MM.1S (cell line): Measurements from ENCODE around the gene SEC22A.

Source experiments
- DNase-seq: peaks from one replicate; pipeline ENCODE4 v3.0.0-alpha.2; 2015
- H2AFZ ChIP-seq: fragments of 300-600 bp; sonication (generic); 2 replicates; pipeline ENCODE4 v1.6.0; 2016; ENCODE audit warnings: antibody characterized with exemption, low read length
- H3F3A ChIP-seq: fragments of 300-600 bp; sonication (generic); 2 replicates; pipeline ENCODE4 v1.6.1; 2016; ENCODE audit warnings: mild to moderate bottlenecking, antibody characterized with exemption, low read length, moderate library complexity, mixed read lengths; ENCODE audit not compliant: insufficient read depth
- H3K27ac ChIP-seq: fragments of 300-600 bp; sonication (generic); 2 replicates; pipeline ENCODE4 v1.5.1; 2016; ENCODE audit warnings: mild to moderate bottlenecking, low read length
- H3K27me3 ChIP-seq: fragments of 300-600 bp; sonication (generic); replicated peaks from 2 replicates; pipeline ENCODE4 v1.6.0; 2016; ENCODE audit warnings: low read length; ENCODE audit not compliant: insufficient read depth
- H3K36me3 ChIP-seq: fragments of 300-600 bp; sonication (generic); replicated peaks from 2 replicates; pipeline ENCODE4 v1.6.1; 2016; ENCODE audit warnings: mild to moderate bottlenecking, low read length, mixed read lengths; ENCODE audit not compliant: insufficient read depth
- H3K4me1 ChIP-seq: fragments of 300-600 bp; sonication (generic); 2 replicates; pipeline ENCODE4 v1.6.1; 2016; ENCODE audit warnings: low read length, mixed read lengths
- H3K4me2 ChIP-seq: fragments of 300-600 bp; sonication (generic); 2 replicates; pipeline ENCODE4 v1.6.0; 2016; ENCODE audit warnings: low read depth, low read length
- H3K4me3 ChIP-seq: fragments of 300-600 bp; sonication (generic); 2 replicates; pipeline ENCODE4 v1.5.1; 2016; ENCODE audit warnings: low read length, mixed read lengths
- H3K79me2 ChIP-seq: fragments of 300-600 bp; sonication (generic); 2 replicates; pipeline ENCODE4 v1.6.1; 2016; ENCODE audit warnings: mixed run types, low read length, mixed read lengths
- H3K9ac ChIP-seq: fragments of 300-600 bp; sonication (generic); 2 replicates; pipeline ENCODE4 v1.6.1; 2016; ENCODE audit warnings: low read length, mixed read lengths
- H3K9me2 ChIP-seq: fragments of 300-600 bp; sonication (generic); replicated peaks from 2 replicates; pipeline ENCODE4 v1.6.1; 2016; ENCODE audit warnings: mild to moderate bottlenecking, low read length, mixed read lengths; ENCODE audit not compliant: insufficient read depth
- H3K9me3 ChIP-seq: fragments of 300-600 bp; sonication (generic); replicated peaks from 2 replicates; pipeline ENCODE4 v1.6.1; 2016; ENCODE audit warnings: mild to moderate bottlenecking, low read length, mixed read lengths; ENCODE audit not compliant: insufficient read depth
- H4K20me1 ChIP-seq: fragments of 300-600 bp; sonication (generic); 2 replicates; pipeline ENCODE4 v1.6.1; 2016; ENCODE audit warnings: mild to moderate bottlenecking, low read length, moderate library complexity, mixed read lengths; ENCODE audit not compliant: insufficient read depth
- CTCF ChIP-seq: fragments of 300-600 bp; sonication (generic); IDR thresholded peaks from 2 replicates; pipeline ENCODE4 v1.5.1; 2016; ENCODE audit warnings: antibody characterized with exemption, low read length, mixed read lengths
- EZH2 ChIP-seq: fragments of 300-600 bp; sonication (generic); optimal IDR thresholded peaks from 2 replicates; pipeline ENCODE3; 2017; ENCODE audit warnings: low read depth, mild to moderate bottlenecking, antibody characterized with exemption, low read length, mixed read lengths
- EZH2phosphoT487 ChIP-seq: fragments of 300-600 bp; sonication (generic); IDR thresholded peaks from 2 replicates; pipeline ENCODE4 v1.6.1; 2018; ENCODE audit warnings: antibody characterized with exemption, low read length

The SEC22A gene

DNA sequence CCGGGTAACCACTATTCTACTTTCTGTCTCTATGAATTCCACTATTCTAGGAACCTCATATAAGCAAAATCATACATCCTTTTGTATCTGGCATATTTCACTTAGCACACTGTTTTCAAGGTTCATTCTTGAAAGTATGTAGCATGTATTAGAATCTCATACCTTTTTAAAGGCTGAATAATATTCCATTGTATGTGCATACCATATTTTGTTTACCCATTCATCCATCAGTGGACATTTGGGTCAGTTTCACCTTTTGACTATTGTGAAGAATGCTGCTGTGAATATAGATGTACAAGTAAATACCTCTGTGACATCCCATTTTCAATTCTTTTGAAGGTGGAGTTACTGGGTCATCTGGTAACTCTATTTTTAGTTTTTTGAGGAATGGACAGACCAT, 36.6 kb upstream of the SEC22A start:
- Histone ChIP-seq H3K27me3 (no peaks in the 10 kb centered on the region), H3K9me2 (no peaks in the 10 kb centered on the region), H3K27ac (no peak overlapping the region), H3K36me3 (no peaks in the 10 kb centered on the region), H2AFZ (no peak overlapping the region), H3K9me3 (no peaks in the 10 kb centered on the region), H3K4me2 (no peak overlapping the region), H3K4me3 (no peak overlapping the region), H3K79me2 (no peaks in the 10 kb centered on the region), H4K20me1 (no peaks in the 10 kb centered on the region), H3F3A (no peaks in the 10 kb centered on the region), H3K4me1 (no peaks in the 10 kb centered on the region), H3K9ac (no peak overlapping the region)
- no peak for TF ChIP-seq EZH2phosphoT487
- no peak for TF ChIP-seq EZH2
- no peak for DNase-seq

- Histone ChIP-seq H3K27ac (no peak overlapping the region), H3K9me3 (no peaks in the 10 kb centered on the region), H2AFZ (no peak overlapping the region), H3K4me3 (no peak overlapping the region), H3K9ac (no peak overlapping the region), H3K27me3 (no peaks in the 10 kb centered on the region), H3F3A (no peaks in the 10 kb centered on the region), H3K36me3 (no peaks in the 10 kb centered on the region), H3K4me2 (no peak overlapping the region), H4K20me1 (no peaks in the 10 kb centered on the region), H3K9me2 (no peaks in the 10 kb centered on the region), H3K4me1 (no peaks in the 10 kb centered on the region), H3K79me2 (no peaks in the 10 kb centered on the region)
- DNase-seq = no peak
- no peak for TF ChIP-seq EZH2
- TF ChIP-seq EZH2phosphoT487 = no peak
- no peak for TF ChIP-seq CTCF
Measured at GRCh38 chr3:123167686-123168085, 34.1 kb upstream of the SEC22A start.

- no peaks in the 10 kb centered on the region for H3K36me3 ChIP-seq
- no peaks in the 10 kb centered on the region for H3K27me3 ChIP-seq
- no peak for DNase-seq
- H3K9me2 ChIP-seq = no peaks in the 10 kb centered on the region
- H3F3A ChIP-seq = no peaks in the 10 kb centered on the region
- TF ChIP-seq CTCF = no peak
- no peak for TF ChIP-seq EZH2
- no peak for TF ChIP-seq EZH2phosphoT487
- H3K4me2 ChIP-seq = no peak overlapping the region
- H4K20me1 ChIP-seq = no peaks in the 10 kb centered on the region
- H2AFZ ChIP-seq = no peak overlapping the region
- H3K9ac ChIP-seq = no peak overlapping the region
- H3K27ac ChIP-seq = no peak overlapping the region
- no peaks in the 10 kb centered on the region for H3K9me3 ChIP-seq
- H3K4me1 ChIP-seq = no peaks in the 10 kb centered on the region
- H3K4me3 ChIP-seq = no peak overlapping the region
- H3K79me2 ChIP-seq = no peaks in the 10 kb centered on the region
Measured at GRCh38 chr3:123168122-123168521, 33.6 kb upstream of the SEC22A start.

DNA sequence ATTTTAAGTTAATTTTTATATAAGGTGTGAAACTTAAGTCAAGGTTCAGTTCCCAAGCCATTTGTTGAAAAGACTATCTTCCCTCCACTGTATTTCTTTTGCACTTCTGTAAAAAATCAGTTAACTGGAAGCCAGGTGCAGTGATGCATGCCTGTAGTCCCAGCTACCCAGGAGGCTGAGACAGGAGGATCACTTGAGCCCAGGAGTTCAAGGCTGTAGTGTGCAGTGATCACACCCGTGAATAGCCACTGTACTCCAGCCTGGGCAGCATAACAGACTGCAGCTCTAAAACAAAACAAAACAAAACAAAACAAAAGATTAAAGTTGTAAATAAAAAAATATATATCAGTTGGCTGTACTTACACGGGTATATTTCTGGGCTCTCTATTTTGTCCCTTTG, 33.1 kb upstream of the SEC22A start:
- TF ChIP-seq CTCF = no peak
- TF ChIP-seq EZH2 = no peak
- H3K4me2 ChIP-seq = no peak overlapping the region

More for the DNA sequence above, 33.1 kb upstream of the SEC22A start:
- Histone ChIP-seq H3F3A (no peaks in the 10 kb centered on the region), H3K9me2 (no peaks in the 10 kb centered on the region), H2AFZ (no peak overlapping the region), H3K36me3 (no peaks in the 10 kb centered on the region), H3K9ac (no peak overlapping the region), H3K4me1 (no peaks in the 10 kb centered on the region), H3K4me3 (no peak overlapping the region), H3K79me2 (no peaks in the 10 kb centered on the region), H4K20me1 (no peaks in the 10 kb centered on the region), H3K27ac (no peak overlapping the region), H3K9me3 (no peaks in the 10 kb centered on the region), H3K27me3 (no peaks in the 10 kb centered on the region)
- no peak for DNase-seq
